Hematopoietic multipotent progenitor cell treated with erythropoietin and hydrocortisone succinate and interleukin-3 and kit ligand, for 17 days (in vitro differentiated cells): ENCODE measurements around the gene PLXNB1.

ENCODE experiments used
- DNase-seq: peaks from one replicate; pipeline ENCODE4 v3.0.0-alpha.2; 2015; ENCODE audit warnings: low spot score

PLXNB1 gene

DNA sequence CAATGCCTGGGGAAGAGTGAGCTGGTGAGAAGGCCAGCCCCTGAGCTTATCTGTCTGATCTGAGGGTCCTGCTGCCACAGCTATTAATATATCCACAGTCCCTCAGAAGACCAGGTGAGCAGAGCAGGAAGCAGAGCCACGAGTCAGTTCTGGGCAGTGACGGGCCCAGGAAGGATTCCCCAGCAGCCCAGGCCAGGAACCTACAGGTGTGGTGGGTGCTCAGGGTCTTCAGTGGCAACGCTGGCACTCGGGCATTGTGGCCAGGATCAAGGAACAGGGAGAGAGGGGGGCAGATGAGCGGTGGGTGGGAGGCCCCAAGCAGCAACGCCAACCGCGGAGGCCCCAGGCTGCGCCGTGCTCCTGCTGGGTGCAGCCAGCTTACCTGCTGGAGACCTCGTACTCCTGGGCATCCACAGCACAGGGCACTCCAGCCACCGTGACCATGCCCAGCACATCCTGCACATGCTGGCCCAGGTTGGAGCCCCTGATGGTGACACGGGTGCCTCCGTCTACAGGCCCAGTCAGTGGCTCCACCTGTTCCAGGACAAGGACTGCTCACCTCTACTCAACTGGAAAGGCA is 12.3 kb downstream of the PLXNB1 start:
- no peak for DNase-seq

DNA sequence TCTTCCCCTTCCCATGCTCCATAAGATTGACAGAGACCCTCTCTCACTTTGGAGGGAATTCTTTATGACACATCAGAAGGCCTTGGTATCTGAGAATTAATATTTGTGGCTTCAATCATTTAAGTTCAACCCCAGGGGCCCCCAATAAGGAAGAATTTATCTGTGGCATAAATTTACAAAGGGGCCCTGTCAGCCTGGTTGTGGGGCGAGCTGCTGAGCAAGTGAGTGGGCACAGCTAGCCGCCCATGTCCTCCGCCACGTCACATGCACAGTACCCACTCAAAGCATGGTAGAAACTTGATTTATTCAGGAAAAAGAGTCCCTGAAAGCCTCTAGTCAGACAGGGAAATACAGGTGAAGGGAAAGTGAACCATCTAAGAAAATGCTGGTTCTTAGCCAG is 13.3 kb downstream of the PLXNB1 start:
- DNase-seq: no peak

DNA sequence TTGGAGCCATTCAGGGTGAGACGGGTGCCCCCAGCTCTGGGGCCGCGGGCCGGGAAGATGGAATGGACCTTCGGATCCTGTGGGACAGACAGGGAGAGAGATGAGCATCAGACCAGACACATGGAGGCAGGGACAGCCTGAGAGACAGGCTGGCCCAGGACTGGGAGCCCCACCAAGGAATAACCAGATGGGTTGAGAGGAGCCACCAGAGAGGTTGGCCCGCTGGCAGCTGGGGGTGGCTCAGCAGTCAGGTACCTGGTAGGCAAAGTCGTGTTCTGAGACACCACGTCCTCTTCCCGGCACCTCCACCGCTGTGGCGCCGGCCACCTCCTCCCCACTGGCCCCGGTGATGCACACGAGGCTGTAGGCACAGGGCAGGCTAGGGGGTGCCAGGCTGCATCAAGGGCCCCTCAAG is 13.8 kb downstream of the PLXNB1 start:
- DNase-seq: no peak

- DNase-seq: no peak
These were observed 14.5 kb downstream of the PLXNB1 start for GRCh38 chr3:48415251-48415953.

- no peak for DNase-seq
These were observed 15.3 kb downstream of the PLXNB1 start for GRCh38 chr3:48414376-48415250.

DNA sequence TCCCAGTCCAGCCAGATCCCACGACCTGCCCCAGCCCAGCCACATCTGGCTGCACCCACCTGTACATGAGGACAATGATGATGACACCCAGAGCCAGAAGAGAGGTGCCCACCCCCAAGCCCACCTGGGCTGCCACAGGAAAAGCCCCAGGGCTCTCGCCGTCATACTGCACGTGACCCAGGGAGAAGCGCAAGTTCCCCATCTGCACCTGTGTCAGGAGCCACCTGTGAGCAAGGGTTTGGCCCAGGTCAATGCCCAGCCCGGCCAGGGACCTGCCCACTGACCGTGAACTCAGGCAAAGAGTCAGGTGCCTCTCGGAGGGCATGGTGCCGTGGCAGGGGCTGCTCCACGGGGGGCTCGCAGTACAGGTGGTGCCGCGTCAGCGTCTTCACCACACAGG is 16.3 kb downstream of the PLXNB1 start:
- no peak for DNase-seq

DNA sequence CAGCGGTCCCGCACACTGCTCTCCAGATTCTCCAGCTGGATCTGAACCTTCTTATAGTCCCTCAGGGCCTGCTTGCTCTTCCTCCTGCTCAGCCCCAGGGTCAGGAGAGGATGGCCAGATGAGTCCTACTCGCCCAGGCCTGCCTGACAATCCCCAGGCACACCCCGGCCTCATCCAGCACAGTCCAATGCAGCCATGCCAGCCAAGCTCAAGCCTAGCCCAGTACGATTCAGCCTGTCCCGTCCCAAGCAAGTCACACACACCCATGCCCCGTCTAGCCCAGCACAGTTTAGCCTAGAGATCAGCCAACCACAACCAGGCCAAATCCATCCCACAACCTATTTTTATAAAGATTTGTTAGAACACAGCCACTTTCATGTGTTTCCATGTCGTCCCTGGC is 16.8 kb downstream of the PLXNB1 start:
- no peak for DNase-seq

- DNase-seq: no peak
These were observed 17.4 kb downstream of the PLXNB1 start for GRCh38 chr3:48412375-48413001.

GRCh38 chr3:48411606-48412374 is 18.1 kb downstream of the PLXNB1 start:
- no peak for DNase-seq

DNA sequence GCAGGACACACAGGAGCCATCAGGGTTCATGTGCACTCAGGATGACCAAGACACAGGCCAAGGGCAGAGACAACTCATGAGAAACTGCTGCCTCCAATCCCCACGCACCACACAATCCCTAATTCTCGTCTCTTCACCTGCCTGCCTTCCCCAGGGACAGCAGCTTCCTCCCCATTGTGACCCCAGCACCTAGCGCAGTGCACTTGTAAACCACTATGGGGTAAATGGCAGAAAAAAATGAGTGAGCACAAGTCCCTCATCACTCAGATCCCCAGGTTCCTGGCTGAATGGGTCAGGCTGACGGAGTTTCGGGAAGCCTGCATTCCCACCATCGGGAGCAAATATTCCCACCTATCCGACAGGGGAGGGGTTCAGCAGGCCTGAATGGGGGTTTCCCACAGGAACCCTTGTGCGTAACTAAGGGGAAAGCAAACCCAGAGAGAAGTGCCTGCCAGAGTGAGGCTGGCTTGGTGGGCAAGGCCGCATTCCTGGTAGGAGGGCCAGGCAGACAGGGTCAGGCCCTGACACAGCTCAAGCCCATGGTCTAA is 18.8 kb downstream of the PLXNB1 start:
- no peak for DNase-seq

DNA sequence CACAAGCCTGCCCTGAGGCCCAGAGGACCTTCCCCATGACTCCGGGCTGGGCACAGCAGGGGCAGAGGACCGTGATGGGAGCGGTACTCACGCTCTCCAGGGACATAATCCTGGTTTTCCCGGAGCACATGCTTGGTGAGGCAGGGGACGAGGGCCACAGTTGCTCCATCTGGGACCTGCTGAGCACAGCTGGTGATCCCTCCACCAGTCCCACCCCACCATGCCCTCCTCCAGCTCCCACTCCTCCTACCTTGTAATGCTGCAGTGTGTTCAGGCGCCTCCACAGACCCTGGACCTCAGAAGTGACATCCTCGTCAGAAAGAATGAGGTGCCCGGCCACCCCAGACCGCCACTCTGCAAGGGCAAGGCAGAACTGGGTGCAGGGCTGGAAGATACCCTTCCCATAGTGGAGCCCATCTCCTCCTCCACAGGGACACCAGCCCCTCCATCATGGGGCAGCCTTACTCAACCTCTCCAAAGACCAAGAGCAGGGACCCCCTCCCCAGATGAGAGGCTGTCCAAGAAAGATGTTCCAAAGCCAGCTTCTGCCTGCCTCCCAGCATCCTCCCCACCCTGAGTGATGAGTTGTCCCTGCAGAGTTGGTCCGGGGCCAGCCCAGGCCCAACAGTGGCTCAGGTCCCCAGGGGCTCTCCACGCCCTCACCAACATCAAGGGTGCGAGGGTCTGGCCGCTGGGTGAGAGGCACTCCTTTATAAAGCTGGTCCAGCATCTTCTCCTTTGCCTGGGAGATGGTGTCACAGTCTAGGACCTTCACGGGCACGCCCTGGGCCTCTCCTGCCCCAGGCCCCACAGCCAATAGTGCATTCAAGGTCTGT is 19.5 kb downstream of the PLXNB1 start:
- no peak for DNase-seq

DNA sequence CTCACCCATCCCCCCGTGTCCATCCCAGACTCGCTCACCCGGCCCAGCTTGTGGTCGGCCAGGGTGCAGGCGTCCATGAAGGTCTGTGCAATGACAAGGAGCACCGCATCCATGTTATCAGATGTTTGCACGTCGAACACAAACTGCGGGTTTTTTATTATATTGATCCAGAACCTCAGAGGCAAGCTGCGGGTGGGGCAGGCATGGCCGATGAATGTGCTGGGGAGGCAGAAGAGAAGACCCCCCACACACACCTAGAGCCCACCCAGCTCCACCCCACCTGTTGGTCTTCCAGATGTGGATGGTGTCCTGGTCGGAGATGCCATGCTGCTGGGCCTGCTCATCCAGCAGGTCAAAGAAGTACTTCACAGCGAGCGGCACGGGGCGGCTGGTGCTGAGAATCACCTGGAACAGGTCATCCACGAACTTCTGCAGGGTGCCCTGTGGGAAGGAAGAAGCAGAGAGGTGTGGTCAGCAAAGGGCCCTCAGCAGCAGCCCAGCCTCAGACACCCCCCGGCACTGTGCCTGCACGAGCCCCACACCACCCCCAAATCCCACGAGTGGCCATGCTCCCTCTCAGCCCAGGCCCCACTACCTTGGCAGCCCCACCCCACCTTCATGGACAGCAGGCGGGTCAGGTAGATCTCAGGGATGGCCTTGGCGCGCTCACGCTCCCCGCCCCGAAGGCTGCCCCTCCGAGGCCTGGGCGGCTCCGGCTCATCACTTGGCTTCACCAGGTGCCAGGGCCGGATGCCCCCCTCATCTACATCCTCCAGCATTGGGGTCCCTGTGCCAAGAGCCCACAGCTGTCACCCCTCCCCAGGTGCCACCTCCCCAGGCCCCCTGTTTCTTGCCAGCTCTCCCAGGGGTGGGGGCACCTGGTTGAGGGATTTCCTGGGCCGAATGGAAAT is 20.3 kb downstream of the PLXNB1 start:
- DNase-seq: no peak

GRCh38 chr3:48408823-48409281 is 21.0 kb downstream of the PLXNB1 start:
- no peak for DNase-seq

DNA sequence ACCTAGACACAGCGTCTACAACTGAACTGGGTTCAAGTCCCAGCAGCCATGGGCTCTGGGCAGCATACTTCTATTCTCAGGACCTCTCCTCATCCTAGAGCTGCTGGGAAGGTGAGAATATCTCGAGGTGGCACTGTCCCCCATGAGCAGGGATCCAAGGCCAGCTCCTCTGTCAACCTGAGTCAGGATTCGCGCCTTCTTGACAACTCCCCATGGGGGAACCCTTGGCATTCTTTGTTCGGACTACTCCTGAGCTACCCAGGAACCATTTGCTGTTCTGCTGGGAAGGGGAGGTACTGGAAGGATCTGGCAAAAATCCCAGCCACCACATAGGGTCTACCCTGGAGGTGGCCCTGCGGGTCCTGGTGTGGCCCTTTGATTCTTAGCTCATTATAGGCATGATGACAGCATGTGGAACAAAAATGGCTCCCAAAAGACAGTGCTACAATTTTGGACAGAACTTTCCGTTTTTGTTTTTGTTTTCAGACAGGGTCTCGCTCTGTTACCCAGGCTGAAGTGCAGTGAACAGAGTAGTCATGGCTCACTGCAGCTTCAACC is 22.3 kb downstream of the PLXNB1 start:
- no peak for DNase-seq

DNA sequence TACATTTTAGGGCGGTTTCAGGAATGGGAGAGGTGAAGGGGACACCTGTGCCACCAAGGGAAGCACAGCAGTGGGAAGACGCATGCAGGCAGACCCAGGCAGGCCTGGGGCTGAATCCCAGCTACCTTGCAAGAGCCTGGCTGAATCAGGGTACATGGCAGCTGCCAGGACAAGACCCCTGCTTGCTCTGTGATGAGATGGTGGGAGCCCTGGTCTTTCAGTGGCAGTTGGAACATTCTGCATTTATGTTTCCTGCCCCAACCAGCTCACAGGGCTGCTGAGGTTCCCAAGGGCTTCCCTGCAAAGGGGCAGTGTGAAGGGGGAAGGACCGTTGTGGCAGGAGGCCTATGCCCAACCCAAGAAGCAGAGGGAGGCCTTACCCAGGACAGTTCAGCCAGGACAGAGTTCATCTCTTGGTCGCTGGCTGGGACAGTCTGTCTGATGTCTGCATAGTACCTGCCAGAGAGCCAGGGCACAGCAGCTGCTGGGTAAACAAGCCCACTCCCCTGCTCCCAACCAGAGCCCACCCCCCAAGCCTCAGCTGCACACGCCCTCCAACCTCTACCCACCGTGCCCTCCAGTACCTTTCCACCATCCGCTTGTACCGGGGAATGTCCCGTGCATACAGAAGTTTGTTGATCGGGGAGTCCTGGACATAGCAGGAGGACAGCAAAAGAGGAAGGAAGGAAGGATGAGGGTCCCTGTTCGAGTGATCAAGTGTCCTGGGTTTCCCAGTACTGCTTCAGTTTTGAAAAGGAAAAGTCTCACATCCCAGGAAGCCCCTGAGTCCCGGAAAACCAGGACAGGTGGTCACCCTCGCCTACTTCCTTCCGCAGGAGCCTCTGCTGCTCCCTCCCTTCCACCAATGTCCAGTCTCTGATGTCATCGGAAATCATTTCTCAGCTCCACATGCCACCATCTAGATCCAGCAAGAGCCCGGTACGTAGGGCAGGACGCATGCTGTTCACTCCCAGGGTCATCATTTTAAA is 23.1 kb downstream of the PLXNB1 start:
- DNase-seq: no peak

GRCh38 chr3:48405971-48406370 is 23.9 kb downstream of the PLXNB1 start:
- no peak for DNase-seq

GRCh38 chr3:48405343-48405881 is 24.5 kb downstream of the PLXNB1 start:
- no peak for DNase-seq
